GM21529 (cell line): Measurements from ENCODE around the gene HHAT.

Source experiments
- ATAC-seq: cut with Tn5 transposase; IDR thresholded peaks from one replicate; pipeline ENCODE4 v1.9.1; 2021; ENCODE audit not compliant: unreplicated experiment

HHAT gene

DNA sequence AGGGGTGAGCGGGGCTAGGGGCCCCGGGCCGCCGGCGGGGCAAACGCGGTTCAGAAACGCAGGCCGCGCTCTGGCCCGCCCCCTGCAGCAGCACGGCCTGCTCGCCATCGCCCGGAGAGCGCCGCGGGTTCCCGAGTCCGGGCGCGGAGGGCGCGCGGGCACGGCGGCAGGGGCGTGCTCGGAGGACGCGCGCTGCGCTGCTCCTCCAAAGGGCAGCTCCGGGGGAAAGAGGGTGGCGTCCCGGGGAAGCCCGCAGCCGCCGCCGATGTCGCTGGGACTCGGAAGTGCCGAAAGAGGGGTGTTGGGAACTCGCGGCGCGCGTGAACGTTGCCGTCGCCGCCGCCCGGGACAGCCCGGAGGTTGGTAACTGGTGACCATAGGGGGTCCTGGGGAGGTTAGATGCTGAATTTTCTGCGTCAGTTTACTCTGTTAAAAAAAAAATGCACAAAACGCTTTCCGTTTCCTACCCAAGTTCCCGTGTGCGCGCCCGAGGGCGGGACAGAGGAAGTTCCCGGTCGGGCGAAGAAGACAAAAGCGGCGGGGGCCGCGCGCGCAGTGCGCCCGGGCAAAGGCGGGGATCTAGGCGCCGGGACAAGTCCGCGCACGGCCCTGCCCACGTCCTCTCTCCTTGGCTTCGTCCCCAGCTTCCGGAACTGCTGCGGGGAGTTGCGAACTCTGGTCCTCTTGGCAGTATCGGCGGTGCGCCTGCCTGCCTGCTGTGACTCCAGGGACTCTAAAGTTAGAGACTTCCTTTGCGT lies at the start of gene HHAT:
HHAT (plus strand) TSS at position 157 of the 758 bp plus-strand sequence. CDS start 20,074 bp downstream, outside the sequence.
- ATAC-seq = peak; percentile 53

DNA sequence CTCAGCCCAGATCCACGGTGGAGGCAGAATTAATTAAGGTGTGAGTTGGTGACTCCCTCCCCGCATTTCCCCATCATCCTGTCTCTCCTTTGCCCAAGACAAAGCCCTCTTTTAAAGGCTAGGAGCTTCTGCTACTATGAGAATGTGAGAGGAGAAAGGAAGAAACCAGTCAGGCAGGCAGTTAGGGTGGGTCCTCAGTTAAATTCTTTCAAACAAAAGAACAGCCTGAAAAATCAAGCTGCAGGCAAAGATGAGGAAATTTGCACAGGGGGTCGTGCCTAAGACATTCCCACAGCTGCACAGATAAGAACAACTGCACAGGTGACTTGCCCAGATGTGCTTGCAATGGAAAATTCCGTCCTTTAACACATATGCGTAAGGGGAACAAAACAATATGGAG lies 48.5 kb upstream of the HHAT start:
- ATAC-seq = no peak

DNA sequence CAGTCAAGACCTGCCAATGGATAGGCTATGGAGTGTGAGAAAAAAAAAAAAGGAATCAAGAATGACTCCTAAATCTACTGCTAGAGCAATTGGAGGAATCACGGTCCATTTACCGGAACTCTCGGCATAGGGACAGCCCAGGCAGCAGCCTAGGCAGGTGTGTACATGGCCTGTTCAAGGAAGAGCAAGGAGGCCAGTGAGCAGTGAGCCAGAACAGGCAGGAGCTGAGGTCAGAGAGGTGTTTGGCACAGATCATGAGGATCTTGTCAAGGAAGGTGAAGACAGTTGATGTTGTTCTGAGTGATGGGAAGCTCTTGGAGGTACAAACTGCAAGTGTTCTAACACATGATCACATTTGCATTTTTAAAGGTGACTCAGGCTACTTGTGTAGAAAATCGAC lies 40.6 kb upstream of the HHAT start:
- no peak for ATAC-seq

DNA sequence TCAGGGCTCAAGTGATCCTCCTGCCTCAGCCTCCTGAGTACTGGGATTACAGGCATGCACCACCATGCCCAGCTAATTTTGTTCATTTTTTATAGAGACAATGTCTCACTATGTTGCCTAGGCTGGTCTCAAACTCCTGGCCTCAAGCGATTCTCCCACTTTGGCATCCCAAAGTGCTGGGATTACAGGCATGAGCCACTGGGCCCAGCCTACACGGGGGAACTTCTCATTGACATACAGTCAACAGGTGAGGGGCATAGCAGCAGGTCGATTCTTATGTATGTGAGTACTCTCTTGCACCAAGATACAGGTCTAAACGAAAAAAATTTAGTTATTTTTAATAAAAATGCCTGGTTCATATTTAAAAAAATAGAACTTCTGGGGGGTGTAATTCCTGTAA lies 39.5 kb upstream of the HHAT start:
- ATAC-seq = no peak

DNA sequence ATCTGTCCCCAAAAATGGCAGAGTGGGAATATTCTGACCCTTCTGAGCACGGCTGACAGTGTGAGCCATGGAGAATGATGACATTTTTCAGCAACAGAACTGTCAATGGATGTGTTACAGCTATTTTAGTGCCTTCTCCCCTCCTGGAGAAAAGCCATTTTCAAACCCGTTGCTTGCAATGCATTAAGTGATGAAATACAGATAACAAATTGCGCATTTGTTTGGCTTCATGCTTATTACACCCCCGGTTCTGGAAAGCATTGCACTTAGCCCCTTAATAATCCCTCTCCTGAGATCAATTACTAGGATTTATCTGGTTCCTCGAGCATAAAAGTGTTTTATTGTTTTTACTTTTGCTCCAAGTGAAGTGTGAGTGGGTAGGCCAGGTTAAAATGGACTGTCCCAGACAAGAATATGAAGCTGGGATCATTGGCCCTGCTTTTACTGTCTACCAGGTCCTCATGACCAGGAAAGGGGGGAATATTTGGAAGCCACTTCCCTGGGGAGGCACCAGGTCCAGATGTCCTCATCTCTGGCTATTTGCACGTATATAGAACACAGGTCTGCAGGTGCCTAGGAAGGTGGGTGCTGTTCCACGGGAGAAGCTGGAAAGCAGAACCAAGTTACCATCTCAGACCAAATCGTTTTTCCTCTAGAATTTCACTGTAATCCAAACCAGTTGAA lies 37.5 kb upstream of the HHAT start:
- no peak for ATAC-seq

DNA sequence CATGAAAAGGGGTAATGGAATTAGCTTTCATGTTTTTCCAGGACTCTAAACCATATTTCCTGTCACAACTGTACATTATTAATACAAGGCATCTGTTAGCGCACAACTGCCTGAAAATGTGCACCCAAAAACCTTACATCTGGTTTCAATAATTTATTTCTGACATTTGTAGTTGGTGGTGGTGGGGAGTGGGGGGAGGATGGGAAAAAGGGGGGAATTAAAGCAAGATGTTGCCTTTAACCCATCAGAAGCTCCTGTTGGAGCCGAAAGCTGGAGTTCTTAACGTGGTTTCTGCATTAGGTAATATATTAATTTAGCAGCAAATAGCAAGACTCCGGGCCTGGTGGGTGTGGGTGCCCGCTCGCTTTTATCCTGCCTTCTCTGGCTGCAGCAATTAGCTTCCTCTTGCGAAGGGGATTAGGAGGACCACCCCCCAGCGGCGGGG lies 36.9 kb upstream of the HHAT start:
- ATAC-seq = no peak

DNA sequence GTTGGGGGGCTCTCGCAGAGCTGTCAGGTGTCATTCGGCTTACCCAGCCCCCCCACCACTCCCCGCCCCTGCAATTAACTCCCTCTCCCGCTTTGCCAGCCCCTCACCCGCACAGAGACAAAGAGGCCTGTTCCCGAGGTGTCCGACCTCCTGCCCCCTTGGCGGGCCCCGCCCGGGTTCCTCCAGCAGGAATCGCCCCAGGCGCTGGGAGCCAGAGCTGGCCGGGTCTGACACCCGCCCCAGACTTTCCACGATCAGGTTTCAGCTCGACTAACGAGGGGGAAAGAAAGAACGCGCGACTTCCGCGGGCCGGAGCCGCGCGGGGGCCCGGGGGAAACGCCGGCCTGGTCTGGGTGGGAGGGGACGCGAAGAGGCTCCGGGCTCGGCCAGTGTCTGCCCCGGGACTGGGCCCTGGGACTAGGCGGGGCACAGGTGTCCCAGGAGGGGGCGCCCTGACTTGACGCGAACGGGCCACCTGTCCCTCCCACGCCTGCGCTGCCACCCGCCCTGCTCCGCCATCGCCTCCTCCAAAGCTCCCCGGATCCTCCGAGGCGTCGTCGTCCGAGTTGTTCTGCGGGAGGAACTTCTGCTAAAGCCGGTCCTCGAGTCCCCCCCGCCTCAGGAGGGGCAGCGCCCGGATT lies 36.4 kb upstream of the HHAT start:
- ATAC-seq = peak; percentile 62

DNA sequence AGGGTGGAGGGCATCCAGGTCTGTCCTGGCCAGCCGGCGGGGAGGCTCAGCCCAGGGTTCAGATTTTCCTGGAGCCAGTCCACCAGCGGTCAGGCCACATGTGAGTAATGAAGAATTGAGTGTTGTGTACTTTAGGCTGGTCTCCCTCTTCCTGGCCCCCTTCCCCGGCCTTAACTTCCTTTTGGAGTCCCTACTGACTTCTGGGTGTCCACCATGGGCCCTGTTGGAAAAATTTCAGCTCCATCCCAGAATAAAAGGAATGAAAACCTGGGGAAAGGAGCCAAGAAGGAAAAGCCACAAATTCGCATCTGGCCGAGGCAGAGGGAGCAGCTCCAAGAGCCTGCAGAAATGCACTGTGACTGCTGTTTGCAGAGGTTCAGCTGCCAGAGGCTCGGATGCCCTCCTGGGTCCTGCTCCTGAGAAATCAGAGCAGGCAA lies 35.5 kb upstream of the HHAT start:
- ATAC-seq = no peak

DNA sequence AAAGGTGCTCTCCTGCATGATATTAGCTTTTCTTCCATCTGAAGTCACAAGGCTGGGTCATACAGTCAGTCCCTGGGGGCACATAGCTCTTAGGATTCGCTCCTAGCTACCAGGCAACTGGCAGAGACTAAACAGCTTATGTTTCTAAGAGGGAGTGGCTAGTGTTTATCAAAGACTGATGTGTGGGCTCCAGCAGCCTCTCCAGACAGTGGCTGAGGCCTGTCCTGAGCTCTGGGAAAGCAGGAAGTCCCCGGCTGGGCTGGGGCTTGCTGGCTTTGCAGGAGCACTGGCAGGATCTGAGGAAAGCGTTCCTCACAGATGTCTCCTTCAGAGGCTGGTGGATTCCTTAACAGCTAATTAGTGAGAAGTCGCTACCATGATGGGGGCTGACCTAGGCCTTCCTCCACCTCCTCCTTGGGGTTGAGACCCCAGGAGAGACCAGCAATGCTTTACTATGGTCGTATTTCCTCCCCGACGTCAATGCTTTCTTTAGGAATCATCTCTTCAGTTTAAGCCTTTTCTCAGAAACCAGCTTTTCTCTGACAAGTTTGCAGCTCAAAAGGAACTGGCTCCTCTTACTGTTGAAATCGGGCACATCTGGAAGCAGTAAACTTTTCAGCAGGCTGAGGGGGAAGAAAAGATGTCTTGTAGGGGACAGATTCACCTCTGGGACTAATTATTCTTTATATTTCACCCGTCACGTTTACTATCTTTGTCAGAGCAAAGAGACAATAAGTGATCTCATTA lies 33.5 kb upstream of the HHAT start:
- no peak for ATAC-seq

DNA sequence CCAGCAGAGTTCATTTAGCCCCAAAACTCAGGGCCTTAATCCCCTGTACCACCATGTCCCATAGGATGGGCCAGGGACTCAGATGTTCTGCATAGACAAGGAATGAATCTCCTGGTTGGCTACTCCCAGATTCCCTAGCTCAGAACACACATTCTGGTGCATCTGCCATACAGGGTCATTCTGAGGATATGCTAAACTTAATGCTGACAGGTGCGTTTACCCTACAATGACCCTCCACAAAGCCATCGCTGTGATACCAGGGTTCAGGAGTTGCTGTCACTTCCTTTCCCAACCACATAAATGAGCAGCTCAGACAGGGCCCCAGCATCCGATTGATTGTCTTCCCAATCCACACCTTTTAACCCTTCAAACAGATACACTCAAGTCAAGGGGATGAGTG lies 32.0 kb upstream of the HHAT start:
- ATAC-seq = no peak

DNA sequence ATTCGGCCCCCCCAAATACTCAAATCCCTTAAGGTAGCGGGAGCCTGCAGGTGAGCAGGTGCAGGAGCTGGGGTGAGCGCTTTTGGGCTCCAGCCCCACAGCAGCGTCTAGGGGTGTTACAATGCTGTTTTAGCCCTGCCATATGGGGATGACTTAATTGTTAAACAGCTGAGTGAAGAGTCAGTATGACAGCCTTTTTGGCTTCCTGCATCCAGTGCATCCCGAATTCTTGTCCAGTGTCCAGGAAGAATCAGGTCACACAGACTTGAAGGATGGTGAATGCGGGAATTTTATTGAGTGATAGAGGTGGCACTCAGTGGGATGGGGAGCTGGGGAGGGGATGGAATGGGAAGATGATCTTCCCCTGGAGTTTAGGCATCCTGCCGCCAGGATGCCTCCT lies 30.4 kb upstream of the HHAT start:
- no peak for ATAC-seq

DNA sequence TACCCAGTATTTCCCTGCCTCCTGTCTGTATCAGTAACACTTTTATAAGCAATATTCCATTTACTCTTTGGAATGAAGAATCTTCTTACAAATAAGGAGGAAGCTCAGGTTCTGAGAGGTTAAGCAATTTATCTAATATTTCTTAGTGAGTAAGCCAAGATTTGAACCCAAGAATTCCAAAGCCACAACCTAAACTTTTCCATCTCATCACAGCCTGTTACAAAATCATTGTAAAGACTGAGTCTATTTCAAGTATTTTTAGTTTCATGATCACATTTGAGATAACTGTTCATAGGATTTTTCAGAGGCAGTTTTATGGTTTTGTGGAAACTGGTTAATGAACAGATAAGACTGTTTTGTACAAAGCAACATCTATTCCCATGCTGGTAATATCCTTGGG lies 29.8 kb upstream of the HHAT start:
- ATAC-seq = no peak

DNA sequence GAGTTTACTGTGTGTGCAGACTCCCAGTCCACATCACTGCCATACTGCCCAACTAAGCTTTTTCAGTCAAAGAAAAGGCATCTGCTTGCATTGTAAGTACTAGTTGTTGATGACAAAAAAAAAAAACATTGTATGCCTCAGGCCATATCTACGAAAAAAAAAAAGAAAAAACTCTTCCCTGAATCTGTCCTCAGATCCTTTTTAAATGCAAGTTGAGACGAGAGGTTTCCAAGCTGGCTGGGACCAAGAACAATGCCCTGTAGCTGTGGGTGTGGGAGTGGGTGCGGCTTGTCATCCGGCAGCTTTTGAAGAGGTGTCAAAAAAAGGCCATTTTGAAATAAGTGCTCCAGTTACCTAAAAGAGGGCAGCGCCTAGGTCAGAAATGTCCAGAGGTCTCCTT lies 29.2 kb upstream of the HHAT start:
- no peak for ATAC-seq

DNA sequence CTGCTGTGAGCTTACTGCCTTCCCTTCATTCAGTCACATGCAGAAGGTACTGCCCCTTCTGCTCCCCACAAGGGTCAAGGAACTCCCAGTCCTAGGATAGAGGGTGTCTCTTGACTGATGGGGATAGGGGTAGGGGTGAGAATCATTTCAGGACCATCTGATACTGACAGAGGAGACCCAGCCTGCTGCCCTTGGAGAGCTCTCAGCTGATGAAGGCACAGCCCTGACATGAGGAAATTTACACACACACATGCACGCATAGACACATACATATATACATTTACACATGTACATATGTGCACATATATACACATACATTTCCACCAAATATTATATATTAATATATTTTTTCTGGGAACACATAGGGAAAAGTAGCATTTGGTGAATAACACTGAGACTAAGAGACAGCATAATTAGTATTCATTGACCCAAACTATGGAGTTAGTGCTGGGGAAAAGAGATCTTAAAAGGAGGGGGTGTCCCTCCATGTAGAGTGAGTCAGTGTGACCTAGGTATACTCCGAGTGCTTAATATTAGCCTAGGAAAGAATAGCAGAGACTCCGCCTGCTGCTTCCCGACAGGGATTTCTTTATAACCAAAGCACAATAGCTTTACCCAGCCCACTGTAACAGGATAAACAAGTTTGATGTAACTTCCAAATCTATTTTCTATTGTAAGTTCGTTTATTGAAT lies 27.6 kb upstream of the HHAT start:
- ATAC-seq = no peak

DNA sequence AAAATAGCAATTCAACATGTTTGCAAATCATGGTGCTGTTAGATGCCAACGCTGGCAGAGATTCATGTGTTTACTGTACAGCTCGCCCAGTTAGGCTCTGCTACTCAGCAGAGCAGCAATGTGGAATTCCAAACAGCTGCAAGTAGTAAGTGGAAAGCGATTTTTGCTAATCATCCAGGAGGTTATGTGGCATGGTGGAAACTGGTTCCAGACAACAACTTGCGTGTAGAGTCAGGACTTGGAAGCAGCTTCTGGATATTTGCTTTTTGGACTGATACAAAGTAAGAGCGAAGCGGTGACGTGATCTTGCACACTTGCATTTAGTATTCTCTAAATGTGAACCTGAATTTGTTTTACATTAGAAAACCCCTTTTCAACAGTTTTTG lies 27.1 kb upstream of the HHAT start:
- ATAC-seq = no peak

DNA sequence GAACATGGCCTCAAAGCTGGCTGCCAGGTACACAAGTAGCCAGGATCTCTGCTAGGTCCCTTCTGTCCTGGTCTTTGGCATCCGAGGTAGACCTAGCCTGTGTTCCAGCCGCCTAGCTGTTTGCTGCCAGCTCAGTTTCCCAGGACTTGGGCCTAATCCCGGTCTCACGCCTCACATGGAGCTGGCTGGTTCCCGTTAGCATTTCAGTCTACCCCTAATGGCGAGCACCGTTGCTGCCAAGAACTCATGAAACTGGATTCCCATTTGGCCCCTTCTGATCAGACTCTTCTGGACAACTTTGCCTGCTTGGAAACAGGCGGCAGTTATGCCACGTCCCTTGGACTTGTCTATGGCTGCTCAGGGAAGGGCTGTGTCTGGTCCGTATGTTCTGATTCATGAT lies 26.2 kb upstream of the HHAT start:
- ATAC-seq = no peak

DNA sequence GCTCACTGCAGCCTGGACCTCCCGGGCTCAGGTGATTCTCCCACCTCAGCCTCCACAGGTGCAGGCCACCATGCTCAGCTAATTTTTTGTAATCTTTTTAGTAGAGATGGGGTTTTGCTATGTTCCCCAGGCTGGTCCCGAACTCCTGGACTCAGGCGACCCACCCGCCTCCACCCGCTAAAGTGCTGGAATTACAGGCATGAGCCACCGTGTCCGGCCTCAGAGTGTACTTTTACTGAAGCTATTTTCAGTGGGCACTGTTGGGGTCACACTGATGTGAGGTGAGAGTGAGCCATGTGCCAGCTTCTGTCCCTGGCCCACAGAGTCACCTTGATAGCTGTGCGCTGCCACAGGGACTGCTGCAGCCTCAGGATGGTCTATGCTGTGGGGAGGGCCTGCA lies 25.3 kb upstream of the HHAT start:
- ATAC-seq = no peak

DNA sequence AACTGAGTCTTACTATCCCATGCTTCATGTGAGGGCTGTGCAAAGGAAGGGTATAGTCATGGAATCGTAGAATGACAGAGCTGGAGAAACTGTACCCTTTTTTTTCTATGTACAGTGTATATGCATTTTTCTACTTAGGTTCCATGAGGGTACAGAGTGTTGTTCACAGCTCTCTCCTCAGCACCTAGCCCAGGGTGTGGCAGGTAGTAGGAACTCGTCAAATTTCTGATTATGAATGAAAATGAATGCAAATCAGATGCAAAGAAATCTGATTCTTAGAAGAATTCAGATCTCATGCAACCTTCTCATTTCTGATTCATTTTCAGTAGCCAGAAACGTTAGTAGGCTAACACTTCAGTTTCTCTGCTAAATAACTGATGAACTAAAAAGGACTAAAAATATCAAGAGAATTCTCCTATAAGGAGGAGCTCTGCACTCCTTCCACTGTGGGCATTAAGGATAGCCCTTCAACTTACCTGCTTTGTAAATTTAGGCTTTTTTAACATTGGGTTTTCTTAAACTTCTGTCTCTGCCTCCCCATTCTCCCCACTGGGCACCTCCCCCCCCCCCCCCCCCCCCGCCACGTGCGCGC lies 18.0 kb upstream of the HHAT start:
- no peak for ATAC-seq

DNA sequence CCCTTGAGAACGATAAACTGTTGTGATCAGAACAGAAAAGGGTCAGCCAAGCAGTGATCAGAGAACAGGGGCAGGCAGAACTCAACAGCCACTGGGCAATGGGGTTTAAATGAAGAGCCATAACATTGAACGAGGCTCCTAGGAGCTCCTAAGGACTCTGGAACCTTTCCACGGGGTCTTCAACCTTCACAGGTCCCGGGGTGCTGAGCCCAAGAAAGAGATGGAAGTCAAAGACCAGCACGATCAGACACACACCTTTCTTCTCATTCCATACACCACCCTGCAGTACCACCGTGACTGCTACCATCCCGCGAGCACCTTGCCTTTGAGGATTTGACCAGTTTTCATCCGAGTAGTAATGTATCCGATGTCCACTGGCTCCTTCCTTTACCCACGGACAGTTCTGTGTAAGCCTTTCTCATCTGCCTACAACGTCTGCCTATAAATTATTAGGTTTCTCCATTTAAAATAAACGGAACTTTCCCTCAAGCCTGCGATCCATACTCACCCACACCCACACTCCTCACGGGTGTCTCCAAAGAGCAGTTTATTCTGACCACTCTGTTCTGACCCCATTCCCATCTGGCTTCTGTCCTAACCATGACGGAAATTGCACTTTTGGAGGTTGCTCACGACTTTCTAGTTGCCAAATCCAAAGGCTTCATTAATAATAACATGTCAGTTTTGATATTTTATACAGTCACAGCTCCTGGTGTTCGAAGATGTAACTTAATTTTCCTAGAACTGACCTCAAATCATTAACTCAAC lies 16.8 kb upstream of the HHAT start:
- ATAC-seq = no peak
